HG03097 (cell line): ENCODE data around the gene CYP4X1.
"Not testable (repeated sequence)": the region's sequence is repeated elsewhere in the genome, so short reads cannot be mapped to it uniquely, and the experiment has no call there.

Source experiments
- ATAC-seq: cut with Tn5 transposase; IDR thresholded peaks from one replicate; pipeline ENCODE4 v1.9.1; 2021; ENCODE audit not compliant: unreplicated experiment, low FRiP score

CYP4X1 gene

DNA sequence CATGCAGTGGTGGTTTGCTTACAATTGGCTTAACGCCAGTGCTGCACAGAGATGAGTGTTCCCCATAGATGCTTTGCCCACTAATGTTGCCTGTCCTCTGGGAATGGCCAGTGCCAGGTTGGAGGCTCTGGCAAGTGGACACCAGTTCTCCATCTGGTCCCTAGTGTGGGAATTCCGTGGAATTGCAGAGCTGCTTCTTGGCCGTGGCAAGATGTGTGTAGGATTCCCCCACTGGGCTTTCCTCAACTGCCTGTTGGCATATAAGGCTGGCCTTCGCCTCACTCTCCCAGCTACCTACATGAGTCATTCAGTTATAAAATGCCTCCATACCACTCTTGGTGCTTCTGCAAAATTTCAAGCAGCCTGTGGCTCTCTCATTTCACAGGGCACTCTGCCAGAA is 45.6 kb downstream of the CYP4X1 start:
- not testable (repeated sequence) for ATAC-seq

DNA sequence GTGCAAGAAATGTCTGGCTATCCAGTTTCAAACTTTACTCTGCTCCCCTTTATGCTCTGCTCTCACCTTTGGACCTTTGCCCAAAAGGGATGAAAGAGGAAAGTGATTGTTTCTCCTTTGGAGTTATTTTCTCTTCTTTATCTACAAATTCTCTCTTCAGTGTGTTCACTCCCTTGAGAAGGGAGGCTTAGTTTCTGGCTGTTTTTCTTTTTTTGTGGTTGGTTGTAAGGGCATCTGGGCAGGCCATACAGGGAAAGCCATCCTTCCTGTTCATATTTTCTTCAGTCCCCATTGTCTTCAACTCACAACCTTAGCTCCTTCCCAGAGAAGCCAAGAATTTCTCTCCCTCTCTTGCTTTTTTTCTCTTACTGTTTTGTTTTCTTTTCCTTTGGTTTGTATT is 46.0 kb downstream of the CYP4X1 start:
- ATAC-seq = not testable (repeated sequence)

- ATAC-seq = not testable (repeated sequence)
These were observed 65.9 kb downstream of the CYP4X1 start for GRCh38 chr1:47089356-47089755.

DNA sequence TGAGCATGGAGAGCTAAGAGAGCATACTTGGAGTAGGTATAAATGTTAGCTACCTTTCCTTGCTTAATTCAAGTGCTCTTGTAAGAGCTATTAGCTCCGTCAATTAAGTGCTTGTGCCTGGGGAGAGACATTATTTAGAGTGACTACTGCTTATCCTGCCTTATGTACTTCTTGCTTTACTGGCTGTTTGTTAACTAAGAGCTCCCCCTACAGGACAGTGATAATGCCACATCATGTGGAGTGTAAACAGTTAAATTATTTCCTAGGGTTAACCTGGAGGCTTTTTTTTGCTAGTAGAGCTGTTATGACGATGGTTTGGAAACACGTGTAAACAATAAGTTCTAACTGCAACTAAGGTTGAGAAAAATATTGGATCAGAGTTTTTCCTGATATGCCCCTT is 68.0 kb downstream of the CYP4X1 start:
- ATAC-seq = not testable (repeated sequence)
